Activated naive CD8-positive, alpha-beta T cell treated with anti-CD3 and anti-CD28 coated beads, Interleukin-2, amount 10 ng/mL, durations not matched to agents 7 days and 5 days (primary cell): ENCODE measurements around the gene PRUNE2. TPM values are rescaled to one million over a fixed set of nuclear protein-coding genes. Genes with fewer than 3 reads are reported as not detected.
"Not testable (repeated sequence)": the region's sequence is repeated elsewhere in the genome, so short reads cannot be mapped to it uniquely, and the experiment has no call there.

ENCODE experiments used
- ATAC-seq: fragments of 150-1000 bp; cut with Tn5 transposase; one replicate; pipeline ENCODE4 v1.10.0; 2021; ENCODE audit warnings: low read depth, moderate library complexity
- POLR2A ChIA-PET: fragments of 350-600 bp; sonication (Branson Sonifier 250); formaldehyde crosslinking; loops from one replicate; lab custom pipeline; 2021; ENCODE audit warnings: antibody characterized with exemption; lab: Charles Lee
- DNase-seq: peaks from one replicate; pipeline ENCODE4 v3.0.0; 2021
- H3K27ac Mint-ChIP-seq: one replicate; pipeline ENCODE4 v1.8.0; 2022; ENCODE audit warnings: mild to moderate bottlenecking, mixed read lengths
- H3K27me3 Mint-ChIP-seq: one replicate; pipeline ENCODE4 v1.8.0; 2022; ENCODE audit warnings: mild to moderate bottlenecking, moderate library complexity, mixed read lengths
- H3K36me3 Mint-ChIP-seq: one replicate; pipeline ENCODE4 v1.8.0; 2021; ENCODE audit warnings: mild to moderate bottlenecking, mixed read lengths
- H3K4me1 Mint-ChIP-seq: one replicate; pipeline ENCODE4 v1.8.0; 2021; ENCODE audit warnings: mixed read lengths
- H3K4me3 Mint-ChIP-seq: one replicate; pipeline ENCODE4 v1.8.0; 2022; ENCODE audit warnings: mild to moderate bottlenecking, moderate library complexity, mixed read lengths
- H3K9me3 Mint-ChIP-seq: one replicate; pipeline ENCODE4 v1.8.0; 2021; ENCODE audit warnings: mixed read lengths
- total RNA-seq, 2 experiments: library from RNA; stranded (reverse); gene quantifications; one replicate each; pipeline ENCODE4 v1.2.3, GENCODE V29; 2021

PRUNE2 gene
- total RNA-seq, 2 experiments from 2014 or later, result 0.57 TPM; not detected in 1

DNA sequence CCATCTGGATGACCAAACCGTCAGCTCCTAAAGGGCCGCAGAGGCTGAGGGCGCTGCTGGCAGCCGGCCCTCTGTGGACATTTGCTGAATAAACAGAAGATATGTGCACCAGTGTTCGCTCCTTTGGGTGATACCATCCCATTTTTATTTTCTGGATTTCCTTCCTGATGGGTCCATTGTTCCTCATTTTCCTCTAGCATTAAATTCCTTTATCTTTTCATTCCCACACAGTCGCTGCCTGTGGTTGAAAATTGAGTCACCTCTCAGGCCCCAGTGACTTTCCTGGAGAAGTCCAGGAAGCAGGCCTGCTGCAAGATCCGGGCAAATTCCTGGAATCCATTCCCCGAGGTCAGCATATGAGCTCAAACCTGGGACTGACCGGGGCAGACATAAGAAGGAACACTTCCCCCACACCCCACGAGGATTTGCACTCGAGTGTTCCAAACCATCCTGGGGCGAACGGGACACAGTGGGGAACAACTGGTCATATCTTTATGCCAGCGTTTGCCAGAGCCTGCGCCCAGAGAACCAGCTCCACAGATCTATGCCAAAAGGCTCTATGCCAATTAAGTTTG is 228.3 kb downstream of the PRUNE2 start:
- POLR2A ChIA-PET, result no interaction called here
- Mint-ChIP-seq H3K27me3 (no peaks in the 10 kb centered on the region), H3K36me3 (no peaks in the 10 kb centered on the region), H3K4me1 (peaks cover 3% of the 10 kb centered on the region), H3K4me3 (no peak overlapping the region), H3K27ac (no peak overlapping the region), H3K9me3 (no peaks in the 10 kb centered on the region)
- no peak for DNase-seq
- no peak for ATAC-seq

DNA sequence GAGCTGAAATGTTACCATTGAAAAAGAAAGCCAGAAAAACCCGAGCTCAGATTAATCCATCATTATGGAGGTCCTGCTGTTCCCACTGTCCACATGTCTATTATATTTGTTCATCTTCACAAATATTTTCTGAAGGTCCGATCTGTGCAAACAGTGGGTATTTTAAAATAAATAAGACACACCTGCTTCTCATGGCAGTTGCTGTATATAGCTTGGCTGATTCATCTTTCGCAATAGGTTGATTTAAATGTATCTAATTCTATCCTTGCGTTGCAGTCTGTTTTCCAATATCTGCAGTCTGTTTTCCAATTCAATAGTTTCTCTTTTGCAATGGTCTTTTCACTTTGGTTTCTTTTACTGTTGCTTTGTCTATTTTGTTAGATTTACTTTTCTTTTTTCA is 229.1 kb downstream of the PRUNE2 start:
- ATAC-seq, result no peak
- no peak overlapping the region for H3K27ac Mint-ChIP-seq
- no peaks in the 10 kb centered on the region for H3K9me3 Mint-ChIP-seq
- no peaks in the 10 kb centered on the region for H3K36me3 Mint-ChIP-seq
- H3K4me1 Mint-ChIP-seq, result peaks cover 3% of the 10 kb centered on the region
- POLR2A ChIA-PET, result no interaction called here
- no peak for DNase-seq
- H3K4me3 Mint-ChIP-seq, result no peak overlapping the region
- H3K27me3 Mint-ChIP-seq, result no peaks in the 10 kb centered on the region

GRCh38 chr9:76667521-76667957 is 238.4 kb downstream of the PRUNE2 start:
- Mint-ChIP-seq H3K36me3 (no peaks in the 10 kb centered on the region), H3K4me3 (no peak overlapping the region), H3K4me1 (peaks cover 2% of the 10 kb centered on the region), H3K9me3 (no peaks in the 10 kb centered on the region), H3K27ac (no peak overlapping the region), H3K27me3 (peaks cover 10% of the 10 kb centered on the region)
- DNase-seq (no peak), ATAC-seq (no peak)
- POLR2A ChIA-PET, result no interaction called here

- DNase-seq, H3K36me3 Mint-ChIP-seq, H3K27me3 Mint-ChIP-seq, POLR2A ChIA-PET, H3K9me3 Mint-ChIP-seq, H3K4me1 Mint-ChIP-seq, H3K4me3 Mint-ChIP-seq, ATAC-seq, H3K27ac Mint-ChIP-seq: not testable (repeated sequence)
Measured at GRCh38 chr9:76665966-76666365, 239.9 kb downstream of the PRUNE2 start.

GRCh38 chr9:76665458-76665857 is 240.5 kb downstream of the PRUNE2 start:
- no peak overlapping the region for H3K4me3 Mint-ChIP-seq
- DNase-seq, result no peak
- H3K9me3 Mint-ChIP-seq, result no peaks in the 10 kb centered on the region
- POLR2A ChIA-PET, result no interaction called here
- ATAC-seq, result no peak
- no peak overlapping the region for H3K27ac Mint-ChIP-seq
- no peaks in the 10 kb centered on the region for H3K36me3 Mint-ChIP-seq
- peaks cover 5% of the 10 kb centered on the region for H3K4me1 Mint-ChIP-seq
- H3K27me3 Mint-ChIP-seq, result peaks cover 9% of the 10 kb centered on the region

DNA sequence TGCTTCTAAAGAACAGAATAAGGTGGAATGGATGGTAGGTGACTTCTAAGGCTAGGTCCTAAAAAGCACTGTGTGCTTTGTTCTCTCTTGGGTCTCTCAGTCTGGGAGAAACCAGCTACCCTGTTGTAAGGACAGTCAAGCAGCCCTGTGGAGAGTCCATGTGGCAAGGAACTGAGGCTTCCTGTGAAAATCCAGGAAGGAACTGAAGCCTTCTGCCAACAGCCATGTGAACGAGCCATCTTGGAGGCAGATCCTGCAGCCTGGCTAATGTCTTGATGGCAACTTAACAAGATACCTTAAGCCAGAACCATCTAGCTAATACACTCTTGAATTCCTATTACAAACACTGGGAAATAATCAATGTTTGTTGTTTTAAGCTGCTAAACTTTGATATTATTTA is 241.8 kb downstream of the PRUNE2 start:
- POLR2A ChIA-PET, result no interaction called here
- ATAC-seq (no peak), DNase-seq (no peak)
- Mint-ChIP-seq H3K27me3 (peaks cover 9% of the 10 kb centered on the region), H3K27ac (no peak overlapping the region), H3K4me1 (peaks cover 5% of the 10 kb centered on the region), H3K9me3 (no peaks in the 10 kb centered on the region), H3K36me3 (no peaks in the 10 kb centered on the region), H3K4me3 (no peak overlapping the region)

DNA sequence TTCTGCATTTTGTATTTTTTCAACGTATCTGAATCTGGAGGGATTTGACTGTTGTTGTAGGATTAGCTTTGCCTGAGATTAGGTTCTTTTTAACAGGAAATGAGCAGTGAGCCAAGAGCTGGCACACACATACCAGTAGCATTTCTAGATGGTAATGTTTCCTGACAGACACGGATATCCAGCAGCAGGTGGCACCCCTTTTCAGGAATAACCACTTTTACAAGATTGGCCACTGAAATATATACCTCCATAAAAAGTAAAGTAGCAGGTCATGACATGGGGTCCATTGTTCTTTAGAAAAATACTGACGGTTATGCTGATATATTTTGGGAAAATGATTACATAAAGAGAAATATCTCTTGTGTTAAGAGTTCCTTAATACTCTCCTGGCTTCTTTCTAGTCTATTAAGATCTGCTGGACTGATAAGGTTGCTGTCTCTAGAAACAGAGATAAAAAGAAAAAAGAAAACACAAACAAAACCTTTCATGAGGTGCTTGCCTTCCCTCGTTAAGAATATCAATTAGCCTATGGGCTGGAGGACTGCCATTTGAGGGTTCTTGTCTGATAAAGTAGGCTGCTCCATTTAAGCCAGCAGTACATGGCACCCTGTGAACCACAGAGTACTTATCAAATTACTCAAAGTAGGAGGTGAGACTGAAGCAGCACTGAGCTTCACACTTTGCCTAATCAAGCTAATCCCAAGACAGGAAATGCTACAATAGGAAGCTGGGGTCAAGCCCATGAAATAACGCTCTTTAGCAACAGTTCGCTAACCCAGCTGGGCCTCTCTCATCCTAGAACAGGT is 243.2 kb downstream of the PRUNE2 start:
- Mint-ChIP-seq H3K36me3 (no peaks in the 10 kb centered on the region), H3K4me3 (no peak overlapping the region), H3K27me3 (peaks cover 9% of the 10 kb centered on the region), H3K27ac (no peak overlapping the region), H3K4me1 (peaks cover 15% of the 10 kb centered on the region), H3K9me3 (no peaks in the 10 kb centered on the region)
- POLR2A ChIA-PET, result no interaction called here
- ATAC-seq, result no peak
- no peak for DNase-seq

- POLR2A ChIA-PET, result interaction anchor here (0.8 to 1.9 kb wide), 2 partner anchors 81 to 200 kb away, joined by 3 to 6 read pairs; partner anchors contain the start of gene GCNT1
- ATAC-seq (peak; percentile 97), DNase-seq (no peak)
- Mint-ChIP-seq H3K9me3 (no peaks in the 10 kb centered on the region), H3K27ac (no peak overlapping the region), H3K4me3 (no peak overlapping the region), H3K36me3 (peaks cover 1% of the 10 kb centered on the region), H3K4me1 (peaks cover 39% of the 10 kb centered on the region), H3K27me3 (peaks cover 4% of the 10 kb centered on the region)
Measured at GRCh38 chr9:76658510-76659231, 247.2 kb downstream of the PRUNE2 start.

DNA sequence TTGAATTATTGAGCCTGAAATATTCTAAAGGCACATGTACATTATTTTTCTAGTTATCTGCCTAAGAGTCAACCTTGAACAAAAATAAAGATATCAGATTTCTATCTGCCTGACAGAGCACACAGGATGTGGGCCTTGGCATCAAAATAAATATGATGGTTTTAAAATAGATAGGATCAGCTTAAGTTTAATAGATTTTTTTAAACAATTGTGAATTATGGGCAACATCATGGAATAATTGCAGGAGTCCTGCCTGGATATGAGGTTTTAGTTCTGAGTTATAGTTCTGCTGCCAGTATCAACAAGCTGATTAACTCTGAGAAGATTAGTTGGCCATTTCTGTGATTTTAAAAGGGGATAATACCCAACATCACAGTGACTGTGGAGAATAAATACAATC is 248.6 kb downstream of the PRUNE2 start:
- peaks cover 3% of the 10 kb centered on the region for H3K36me3 Mint-ChIP-seq
- ATAC-seq (no peak), DNase-seq (no peak)
- H3K4me1 Mint-ChIP-seq, result peaks cover 41% of the 10 kb centered on the region
- POLR2A ChIA-PET, result interaction anchor here (0.6 to 1.4 kb wide), 3 partner anchors 199 to 263 kb away, joined by 3 to 6 read pairs (median 5); partner anchors contain the start of gene GCNT1
- H3K9me3 Mint-ChIP-seq, result no peaks in the 10 kb centered on the region
- H3K4me3 Mint-ChIP-seq, result no peak overlapping the region
- no peaks in the 10 kb centered on the region for H3K27me3 Mint-ChIP-seq
- no peak overlapping the region for H3K27ac Mint-ChIP-seq

DNA sequence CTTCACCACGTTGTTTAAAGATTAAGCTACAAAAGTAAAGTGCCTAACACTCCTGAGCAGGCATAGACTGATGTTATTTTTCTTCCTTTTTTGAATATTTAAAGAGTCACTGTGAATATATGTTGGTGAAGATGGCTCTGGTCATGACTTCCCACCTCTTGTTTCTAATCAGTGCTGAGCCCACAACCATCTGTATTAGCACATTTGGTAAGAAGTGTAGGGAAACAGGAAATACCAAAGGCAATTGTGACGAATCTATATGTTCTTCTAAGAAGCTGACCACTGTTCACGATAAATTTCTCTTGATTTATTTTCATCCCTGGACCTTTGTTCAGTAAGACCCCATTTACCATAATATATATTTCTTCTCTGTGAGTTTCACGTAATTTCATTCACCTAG is 249.9 kb downstream of the PRUNE2 start:
- DNase-seq (no peak), ATAC-seq (no peak)
- no peak overlapping the region for H3K27ac Mint-ChIP-seq
- no peaks in the 10 kb centered on the region for H3K9me3 Mint-ChIP-seq
- no peaks in the 10 kb centered on the region for H3K27me3 Mint-ChIP-seq
- POLR2A ChIA-PET, result interaction anchor here (1.4 kb wide), 1 partner anchor 197 kb away, joined by 5 read pairs; the partner anchor contains the start of gene GCNT1
- H3K4me1 Mint-ChIP-seq, result peaks cover 51% of the 10 kb centered on the region
- H3K4me3 Mint-ChIP-seq, result no peak overlapping the region
- H3K36me3 Mint-ChIP-seq, result peaks cover 3% of the 10 kb centered on the region

DNA sequence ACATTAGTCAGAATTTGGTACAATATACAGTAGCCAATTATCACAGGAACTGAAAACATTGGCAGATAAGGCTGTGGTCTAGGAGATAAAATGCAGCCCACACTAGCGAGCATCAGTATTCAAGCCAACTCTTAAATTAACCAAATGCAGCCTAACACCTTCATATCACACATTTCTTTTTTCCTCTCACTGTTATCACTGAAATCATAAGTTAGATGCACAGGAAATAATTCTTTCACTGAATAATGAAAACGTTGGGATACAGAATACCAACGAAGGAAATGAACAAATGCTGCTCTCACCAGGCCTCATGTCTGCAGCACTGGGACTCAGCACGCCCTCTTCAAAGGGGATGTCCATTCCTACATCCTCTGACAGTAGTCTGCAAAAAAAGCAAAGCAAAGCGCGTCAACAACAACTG is 250.8 kb downstream of the PRUNE2 start:
- ATAC-seq (peak; percentile 15), DNase-seq (no peak)
- no peaks in the 10 kb centered on the region for H3K27me3 Mint-ChIP-seq
- peak overlapping the region; percentile 63 for H3K27ac Mint-ChIP-seq
- H3K4me1 Mint-ChIP-seq, result peaks cover 57% of the 10 kb centered on the region
- POLR2A ChIA-PET, result no interaction called here
- no peaks in the 10 kb centered on the region for H3K9me3 Mint-ChIP-seq
- H3K4me3 Mint-ChIP-seq, result peak overlapping the region; percentile 38
- H3K36me3 Mint-ChIP-seq, result peaks cover 3% of the 10 kb centered on the region

DNA sequence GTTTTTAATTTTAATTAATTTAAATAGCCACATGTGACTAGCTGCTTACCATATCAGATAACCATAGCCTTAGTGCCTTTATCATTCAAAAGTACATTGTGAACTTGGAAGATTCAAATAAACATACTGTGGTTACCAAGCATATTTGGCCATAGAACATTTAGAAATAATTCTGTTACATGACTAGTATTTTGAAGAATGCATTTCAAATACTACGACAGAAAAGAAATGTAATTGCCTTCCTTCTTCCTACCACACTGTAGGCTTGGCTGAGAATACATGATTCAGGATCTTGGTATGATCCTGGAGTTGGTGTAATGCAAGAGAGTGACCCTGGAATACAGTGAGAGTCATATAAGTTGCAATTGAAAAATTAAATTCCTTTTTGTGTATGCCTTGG is 251.3 kb downstream of the PRUNE2 start:
- DNase-seq, result no peak
- H3K9me3 Mint-ChIP-seq, result no peaks in the 10 kb centered on the region
- peaks cover 57% of the 10 kb centered on the region for H3K4me1 Mint-ChIP-seq
- POLR2A ChIA-PET, result no interaction called here
- peaks cover 3% of the 10 kb centered on the region for H3K36me3 Mint-ChIP-seq
- H3K27ac Mint-ChIP-seq, result peak overlapping the region; percentile 5
- H3K4me3 Mint-ChIP-seq, result no peak overlapping the region
- no peaks in the 10 kb centered on the region for H3K27me3 Mint-ChIP-seq
- ATAC-seq, result no peak

DNA sequence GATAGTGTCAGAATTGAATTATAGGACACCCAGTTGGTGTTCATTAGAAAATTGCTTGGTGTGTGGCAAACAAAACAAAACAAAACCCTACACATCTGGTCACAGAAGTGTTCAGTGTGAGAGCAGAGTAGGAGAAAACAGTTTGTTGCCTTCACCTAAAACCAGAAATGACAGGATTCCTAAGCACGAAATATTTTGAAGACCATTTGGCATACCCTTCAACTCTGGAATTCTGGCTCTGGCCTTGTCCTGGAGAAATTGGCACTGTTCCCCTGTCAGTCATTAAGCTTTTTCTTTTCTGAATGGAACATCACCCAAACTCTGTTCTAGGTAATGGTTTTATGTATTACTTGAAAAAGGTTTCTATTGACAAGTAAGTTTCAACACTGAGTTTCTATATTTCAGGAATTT is 251.9 kb downstream of the PRUNE2 start:
- Mint-ChIP-seq H3K4me3 (no peak overlapping the region), H3K9me3 (no peaks in the 10 kb centered on the region), H3K27ac (no peak overlapping the region), H3K4me1 (peaks cover 56% of the 10 kb centered on the region), H3K27me3 (no peaks in the 10 kb centered on the region), H3K36me3 (peaks cover 3% of the 10 kb centered on the region)
- POLR2A ChIA-PET, result no interaction called here
- DNase-seq (no peak), ATAC-seq (no peak)
